Measurements from ENCODE around the gene HERPUD1. TPM values are rescaled to one million over a fixed set of nuclear protein-coding genes. Genes with fewer than 3 reads are reported as not detected.
"Not testable (repeated sequence)": the region's sequence is repeated elsewhere in the genome, so short reads cannot be mapped to it uniquely, and the experiment has no call there.

Gene HERPUD1
- total and polyA plus RNA-seq, 12 donors, result 26.4 to 570 (median 209) TPM

DNA sequence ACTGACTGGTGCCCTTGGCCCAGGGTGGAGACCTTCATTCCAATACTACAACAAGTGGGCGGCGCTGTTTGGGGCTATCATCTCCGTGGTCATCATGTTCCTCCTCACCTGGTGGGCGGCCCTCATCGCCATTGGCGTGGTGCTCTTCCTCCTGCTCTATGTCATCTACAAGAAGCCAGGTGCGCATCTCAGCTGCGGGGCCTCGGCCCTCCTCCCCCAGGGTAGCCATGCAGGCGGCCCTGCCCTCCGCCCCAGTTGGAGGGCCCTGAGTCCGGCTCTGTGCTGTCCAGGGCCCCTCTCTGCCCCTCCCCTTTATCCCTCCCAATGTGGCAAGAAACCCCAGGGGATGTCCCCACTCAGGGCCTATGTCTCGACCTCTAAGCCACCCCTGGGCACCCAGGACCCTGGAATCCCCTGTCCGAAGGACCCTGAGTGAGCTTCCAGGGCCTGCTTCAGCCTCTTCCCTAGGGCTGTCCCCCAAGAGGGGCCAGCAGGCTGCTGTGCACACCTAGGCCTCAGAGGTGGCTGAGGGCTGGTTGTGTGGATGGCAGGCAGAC is 47.8 kb upstream of the HERPUD1 start:
- Histone ChIP-seq H3K36me3 (replicated peaks in 1 of 2) (no peaks in the 10 kb centered on the region), H3K27me3 (no peaks in the 10 kb centered on the region), H3K9me3 (replicated peaks in 1 of 3) (no peaks in the 10 kb centered on the region), H3K4me1 (replicated peaks in 1 of 2) (no peaks in the 10 kb centered on the region), H3K27ac (no peak overlapping the region), H3K4me3 (no peak overlapping the region)
- intact Hi-C loops (cut with DNase I), result no loop called here
- no peak for TF ChIP-seq POLR2A (IDR thresholded peaks at IDR 0.05)
- TF ChIP-seq, protein P1, sequence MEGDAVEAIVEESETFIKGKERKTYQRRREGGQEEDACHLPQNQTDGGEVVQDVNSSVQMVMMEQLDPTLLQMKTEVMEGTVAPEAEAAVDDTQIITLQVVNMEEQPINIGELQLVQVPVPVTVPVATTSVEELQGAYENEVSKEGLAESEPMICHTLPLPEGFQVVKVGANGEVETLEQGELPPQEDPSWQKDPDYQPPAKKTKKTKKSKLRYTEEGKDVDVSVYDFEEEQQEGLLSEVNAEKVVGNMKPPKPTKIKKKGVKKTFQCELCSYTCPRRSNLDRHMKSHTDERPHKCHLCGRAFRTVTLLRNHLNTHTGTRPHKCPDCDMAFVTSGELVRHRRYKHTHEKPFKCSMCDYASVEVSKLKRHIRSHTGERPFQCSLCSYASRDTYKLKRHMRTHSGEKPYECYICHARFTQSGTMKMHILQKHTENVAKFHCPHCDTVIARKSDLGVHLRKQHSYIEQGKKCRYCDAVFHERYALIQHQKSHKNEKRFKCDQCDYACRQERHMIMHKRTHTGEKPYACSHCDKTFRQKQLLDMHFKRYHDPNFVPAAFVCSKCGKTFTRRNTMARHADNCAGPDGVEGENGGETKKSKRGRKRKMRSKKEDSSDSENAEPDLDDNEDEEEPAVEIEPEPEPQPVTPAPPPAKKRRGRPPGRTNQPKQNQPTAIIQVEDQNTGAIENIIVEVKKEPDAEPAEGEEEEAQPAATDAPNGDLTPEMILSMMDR (IDR thresholded peaks at IDR 0.05), result no peak
- no peak for DNase-seq
- WGBS, 4 donors, result 94 to 100% (median 96%) methylated on average over 6 to 14 of the region's 14 CpGs

GRCh38 chr16:56884929-56885328 is 47.0 kb upstream of the HERPUD1 start:
- intact Hi-C loops (cut with DNase I); H3K9me3 ChIP-seq (replicated peaks in 1 of 3); DNase-seq; H3K27ac ChIP-seq; H3K4me1 ChIP-seq (replicated peaks in 1 of 2); H3K27me3 ChIP-seq; H3K36me3 ChIP-seq (replicated peaks in 1 of 2); H3K4me3 ChIP-seq: not testable (repeated sequence)
- WGBS, 4 donors, result 83 to 97% (median 93%) methylated on average over 8 to 13 of the region's 13 CpGs

- no peak for DNase-seq
- no peaks in the 10 kb centered on the region for H3K27me3 ChIP-seq
- H3K4me1 ChIP-seq (replicated peaks in 1 of 2), result no peaks in the 10 kb centered on the region
- intact Hi-C loops (cut with DNase I), result no loop called here
- no peaks in the 10 kb centered on the region for H3K36me3 ChIP-seq (replicated peaks in 1 of 2)
- WGBS, 4 donors, result 55 to 92% (median 74%) methylated on average over 5 to 9 of the region's 9 CpGs
- no peak overlapping the region for H3K4me3 ChIP-seq
- no peak overlapping the region for H3K27ac ChIP-seq
- H3K9me3 ChIP-seq (replicated peaks in 1 of 3), result no peaks in the 10 kb centered on the region
- TF ChIP-seq, protein P1 (IDR thresholded peaks at IDR 0.05), result no peak
- TF ChIP-seq POLR2A (IDR thresholded peaks at IDR 0.05), result no peak
Measured at GRCh38 chr16:56885446-56886162, 46.3 kb upstream of the HERPUD1 start.

DNA sequence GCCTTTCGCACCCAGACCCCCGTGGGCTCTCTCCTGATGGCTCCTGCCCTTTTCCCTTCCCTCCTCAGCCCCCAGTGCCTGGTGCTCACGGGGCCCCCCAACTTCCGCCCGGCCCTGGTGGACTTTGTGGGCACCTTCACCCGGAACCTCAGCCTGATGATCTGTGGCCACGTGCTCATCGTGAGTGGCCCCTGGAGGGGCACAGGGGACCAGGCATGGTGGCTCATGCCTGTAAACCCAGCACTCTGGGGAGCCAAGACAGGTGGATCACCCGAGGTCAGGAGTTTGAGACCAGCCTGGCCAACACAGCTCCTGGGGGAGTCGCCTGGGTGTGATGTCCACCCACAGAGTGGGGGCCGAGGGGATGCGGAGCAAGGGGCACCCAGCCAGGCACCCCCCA is 45.6 kb upstream of the HERPUD1 start:
- Histone ChIP-seq H3K9me3 (replicated peaks in 1 of 3) (no peaks in the 10 kb centered on the region), H3K4me1 (replicated peaks in 1 of 2) (no peaks in the 10 kb centered on the region), H3K4me3 (no peak overlapping the region), H3K27me3 (no peaks in the 10 kb centered on the region), H3K27ac (no peak overlapping the region), H3K36me3 (replicated peaks in 1 of 2) (no peaks in the 10 kb centered on the region)
- TF ChIP-seq, protein P1 (IDR thresholded peaks at IDR 0.05), result no peak
- TF ChIP-seq POLR2A (IDR thresholded peaks at IDR 0.05), result no peak
- 90 to 96% (median 91%) methylated on average over 10 to 12 of the region's 12 CpGs for WGBS, 4 donors
- intact Hi-C loops (cut with DNase I), result no loop called here
- DNase-seq, result no peak

- intact Hi-C loops (cut with DNase I), result no loop called here
- no peak for TF ChIP-seq POLR2A (IDR thresholded peaks at IDR 0.05)
- TF ChIP-seq, protein P1 (IDR thresholded peaks at IDR 0.05), result no peak
- WGBS, 4 donors, result 83 to 90% (median 87%) methylated on average over 3 to 9 of the region's 9 CpGs
- Histone ChIP-seq H3K4me3 (no peak overlapping the region), H3K27ac (no peak overlapping the region), H3K9me3 (replicated peaks in 1 of 3) (no peaks in the 10 kb centered on the region), H3K4me1 (replicated peaks in 1 of 2) (no peaks in the 10 kb centered on the region), H3K27me3 (no peaks in the 10 kb centered on the region), H3K36me3 (replicated peaks in 1 of 2) (no peaks in the 10 kb centered on the region)
- no peak for DNase-seq
Measured at GRCh38 chr16:56886826-56887225, 45.1 kb upstream of the HERPUD1 start.

Data from adrenal gland (tissue), 12 donors.